Measurements from ENCODE around the gene PCBD1.
A peak's percentile ranks its signal among the peaks of the same experiment; 100 is the strongest.

The PCBD1 gene

DNA sequence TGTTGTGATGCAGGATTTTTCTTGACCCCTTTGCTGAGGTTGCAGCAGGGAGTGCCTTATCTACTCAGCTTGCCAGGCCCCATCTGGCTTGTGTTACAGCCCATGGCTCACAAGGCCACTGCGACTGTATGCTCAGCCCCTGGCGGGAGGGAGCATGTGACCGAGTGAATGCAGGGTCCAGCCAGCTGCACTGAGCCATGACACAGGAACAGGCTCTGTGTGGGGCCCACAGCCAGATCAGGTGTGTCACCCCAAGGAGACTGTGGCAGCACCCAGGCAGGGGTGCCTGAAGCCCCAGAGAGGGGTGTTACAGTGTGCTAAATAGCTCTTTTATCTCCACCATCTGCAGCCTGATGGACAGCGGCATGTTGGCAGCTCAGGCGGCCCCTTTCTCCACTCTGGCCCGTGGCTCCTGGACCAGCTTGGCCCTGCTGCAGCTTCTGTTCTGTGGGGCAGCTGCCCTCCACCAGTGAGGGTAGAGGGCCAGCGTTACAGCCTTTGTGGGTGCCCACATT is 2.6 kb upstream of the PCBD1 start:
- DNase-seq (ENCODE audit: low read depth), result peak; percentile 36

DNA sequence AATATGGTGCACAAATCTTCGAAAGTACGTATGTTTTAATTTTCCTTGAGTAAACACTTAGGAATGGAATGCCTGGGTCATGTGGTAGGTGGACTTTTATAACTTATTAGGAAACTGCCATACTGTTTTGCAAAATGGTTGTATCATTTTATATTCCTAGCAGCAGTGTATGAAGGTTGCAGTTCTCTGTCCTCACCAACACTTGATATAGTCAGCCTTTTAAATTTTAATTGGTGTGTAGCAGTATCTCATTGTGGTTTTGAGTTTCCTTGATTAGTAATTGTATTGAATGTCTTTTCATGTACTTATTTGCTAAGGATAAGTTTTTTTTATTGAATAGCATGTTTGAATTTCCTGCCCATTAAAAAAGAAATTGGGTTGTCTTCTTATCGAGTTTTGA is 926 bp upstream of the PCBD1 start:
- H3K4me3 ChIP-seq (ENCODE audit: low read length), result no peak overlapping the region
- no peak for TF ChIP-seq CTCF (conservative IDR thresholded peaks at IDR 0.05; ENCODE audit: low read length)
- no peak for DNase-seq (ENCODE audit: low read depth)

More for the DNA sequence above, 2.6 kb upstream of the PCBD1 start:
- H3K4me3 ChIP-seq (ENCODE audit: low read length), result no peak overlapping the region
- TF ChIP-seq CTCF (conservative IDR thresholded peaks at IDR 0.05; ENCODE audit: low read length), result no peak

GRCh38 chr10:70886921-70887665 is 1.3 kb downstream of the PCBD1 start:
- peak overlapping the region; percentile 76 for H3K4me3 ChIP-seq (ENCODE audit: low read length)
- no peak for DNase-seq (ENCODE audit: low read depth)
- TF ChIP-seq CTCF (conservative IDR thresholded peaks at IDR 0.05; ENCODE audit: low read length), result no peak

GRCh38 chr10:70885931-70886903 is 2.1 kb downstream of the PCBD1 start:
- H3K4me3 ChIP-seq (ENCODE audit: low read length), result no peak overlapping the region
- no peak for TF ChIP-seq CTCF (conservative IDR thresholded peaks at IDR 0.05; ENCODE audit: low read length)
- no peak for DNase-seq (ENCODE audit: low read depth)

GRCh38 chr10:70885481-70885880 is 2.9 kb downstream of the PCBD1 start:
- no peak for DNase-seq (ENCODE audit: low read depth)
- H3K4me3 ChIP-seq (ENCODE audit: low read length), result no peak overlapping the region
- no peak for TF ChIP-seq CTCF (conservative IDR thresholded peaks at IDR 0.05; ENCODE audit: low read length)

- DNase-seq (ENCODE audit: low read depth), result no peak
- TF ChIP-seq CTCF (conservative IDR thresholded peaks at IDR 0.05; ENCODE audit: low read length), result no peak
- no peak overlapping the region for H3K4me3 ChIP-seq (ENCODE audit: low read length)
These were observed 3.6 kb downstream of the PCBD1 start for GRCh38 chr10:70884741-70885140.

Measured in AG10803 (cell line).